ENCODE measurements around the gene ASCL1. TPM values are rescaled to one million over a fixed set of nuclear protein-coding genes. Genes with fewer than 3 reads are reported as not detected.

Gene ASCL1
- total and polyA plus RNA-seq, 10 of the 15 experiments (the other 5 are each of a cell fraction or from before 2014, with no cell fraction given): 10.6 to 61.1 (median 20.5) TPM

GRCh38 chr12:102976609-102977280 is 19.3 kb downstream of the ASCL1 start (continued):
- no peak for TF ChIP-seq USF1 (IDR thresholded peaks at IDR 0.05; ENCODE audit: borderline replicate concordance, extremely low read length, insufficient read depth, low read depth, low read length)
- no peak for TF ChIP-seq SMARCA5 (IDR thresholded peaks at IDR 0.05)
- TF ChIP-seq SMAD5 (IDR thresholded peaks at IDR 0.05; ENCODE audit: low read depth): no peak
- TF ChIP-seq WRNIP1 (IDR thresholded peaks at IDR 0.05; ENCODE audit: borderline replicate concordance, low read depth, low read length): no peak
- TF ChIP-seq GATAD2B (conservative IDR thresholded peaks at IDR 0.05; ENCODE audit: low read depth): no peak
- TF ChIP-seq YY1 (IDR thresholded peaks at IDR 0.05; ENCODE audit: low read depth, low read length): no peak
- TF ChIP-seq CUX1 (IDR thresholded peaks at IDR 0.05; ENCODE audit: insufficient replicate concordance, low read depth, low read length): no peak
- no peak for TF ChIP-seq FOS (IDR thresholded peaks at IDR 0.05; ENCODE audit: borderline replicate concordance, extremely low read depth, insufficient read length)
- TF ChIP-seq MLLT1 (IDR thresholded peaks at IDR 0.05): 0 out of 2 replicates have a peak, but pooled peaks have one; percentile 22
- no peak for TF ChIP-seq HCFC1 (IDR thresholded peaks at IDR 0.05; ENCODE audit: low read length)
- TF ChIP-seq MTA2 (IDR thresholded peaks at IDR 0.05; ENCODE audit: low read depth): peak; percentile 96
- TF ChIP-seq NKRF (conservative IDR thresholded peaks at IDR 0.05): no peak
- TF ChIP-seq PAX8 (IDR thresholded peaks at IDR 0.05): no peak
- no peak for TF ChIP-seq ZBTB4 (CRISPR knock-in tag; IDR thresholded peaks at IDR 0.05)
- no peak for TF ChIP-seq BCL11A (IDR thresholded peaks at IDR 0.05; ENCODE audit: low read depth, low read length)
- TF ChIP-seq NR2C2 (IDR thresholded peaks at IDR 0.05; ENCODE audit: borderline replicate concordance, control insufficient read depth, insufficient read length, low read depth): no peak
- no peak for TF ChIP-seq SIX5 (IDR thresholded peaks at IDR 0.05; ENCODE audit: low read depth, low read length, severe bottlenecking)
